CD14-positive monocyte (primary cell): ENCODE results near the gene PDE4D. TPM values are rescaled to one million over a fixed set of nuclear protein-coding genes. Genes with fewer than 3 reads are reported as not detected.

Experiments used
- DNase-seq, 3 donors: peaks; one replicate each; pipeline ENCODE4 v3.0.0-alpha.2; 2011 to 2022
- H2AFZ ChIP-seq: 2 replicates; pipeline ENCODE4 v1.6.0; 2012; ENCODE audit warnings: mild to moderate bottlenecking, low read depth, low read length, inconsistent platforms; ENCODE audit not compliant: insufficient read depth, poor library complexity, severe bottlenecking
- H3K27ac ChIP-seq, 2 donors: 1 replicate in 1 of 2; 2 replicates in 1 of 2; pipeline ENCODE4 v1.5.1; 2012 to 2013; ENCODE audit warnings: low read length in 2 of 2, control low read depth in 1 of 2, inconsistent platforms in 1 of 2, low read depth in 1 of 2, mild to moderate bottlenecking in 1 of 2
- H3K27me3 ChIP-seq, 2 donors: one replicate each; pipeline versions ENCODE4 v1.6.0 to v1.6.1; 2011 to 2013; ENCODE audit warnings: low read length in 2 of 2; ENCODE audit not compliant: control insufficient read depth in 2 of 2, insufficient read depth in 2 of 2
- H3K36me3 ChIP-seq, 2 donors: replicated peaks in 1 of 2; 1 replicate in 1 of 2; 2 replicates in 1 of 2; pipeline versions ENCODE4 v1.5.1 to v1.6.1; 2012 to 2013; ENCODE audit warnings: low read length in 2 of 2, control low read depth in 1 of 2, inconsistent platforms in 1 of 2, mild to moderate bottlenecking in 1 of 2; ENCODE audit not compliant: insufficient read depth in 2 of 2, control insufficient read depth in 1 of 2
- H3K4me1 ChIP-seq, 2 donors: 1 replicate in 1 of 2; 2 replicates in 1 of 2; pipeline versions ENCODE4 v1.5.1 to v1.6.1; 2012 to 2013; ENCODE audit warnings: low read length in 2 of 2, control low read depth in 1 of 2, inconsistent platforms in 1 of 2, mild to moderate bottlenecking in 1 of 2, moderate library complexity in 1 of 2; ENCODE audit not compliant: insufficient read depth in 2 of 2, control insufficient read depth in 1 of 2
- H3K4me2 ChIP-seq: replicated peaks from 2 replicates; pipeline ENCODE3; 2012; ENCODE audit warnings: low read length, moderate library complexity, mild to moderate bottlenecking; ENCODE audit not compliant: poor library complexity, severe bottlenecking; ENCODE audit errors: extremely low read depth
- H3K4me3 ChIP-seq, 3 experiments: fragments of 200-600 bp in 1 of 3; sonication (generic) in 1 of 3; replicated peaks in 1 of 3; 1 replicate in 2 of 3; 2 replicates in 1 of 3; pipeline ENCODE4 v1.5.1; 2011 to 2013; ENCODE audit warnings: low read length in 3 of 3, mild to moderate bottlenecking in 3 of 3, control low read depth in 2 of 3, low read depth in 2 of 3, inconsistent platforms in 1 of 3, moderate library complexity in 1 of 3
- H3K79me2 ChIP-seq: 2 replicates; pipeline ENCODE4 v1.6.0; 2012; ENCODE audit warnings: mild to moderate bottlenecking, control low read depth, inconsistent platforms, low read length, moderate library complexity; ENCODE audit not compliant: insufficient read depth
- H3K9ac ChIP-seq: 2 replicates; pipeline ENCODE4 v1.6.0; 2017; ENCODE audit warnings: low read length, mild to moderate bottlenecking; ENCODE audit not compliant: insufficient read depth, poor library complexity, severe bottlenecking
- H3K9me3 ChIP-seq, 2 donors: replicated peaks in 1 of 2; 1 replicate in 1 of 2; 2 replicates in 1 of 2; pipeline versions ENCODE4 v1.5.1 to v1.6.1; 2012 to 2013; ENCODE audit warnings: low read length in 2 of 2, control low read depth in 1 of 2; ENCODE audit not compliant: control insufficient read depth in 1 of 2, insufficient read depth in 1 of 2
- H4K20me1 ChIP-seq: 2 replicates; pipeline ENCODE4 v1.6.0; 2012; ENCODE audit warnings: mild to moderate bottlenecking, low read length, control low read depth, moderate library complexity; ENCODE audit not compliant: insufficient read depth
- H3K27ac Mint-ChIP-seq, 7 donors: one replicate each; pipeline ENCODE4 v1.8.0; 2020; ENCODE audit warnings: mild to moderate bottlenecking in 7 of 7, mixed read lengths in 7 of 7, moderate library complexity in 6 of 7, inconsistent platforms in 2 of 7
- H3K27me3 Mint-ChIP-seq, 3 donors: one replicate each; pipeline ENCODE4 v1.8.0; 2021 to 2022; ENCODE audit warnings: low read depth in 3 of 3, mild to moderate bottlenecking in 3 of 3, mixed read lengths in 3 of 3, moderate library complexity in 3 of 3, inconsistent platforms in 1 of 3
- H3K36me3 Mint-ChIP-seq, 2 donors: one replicate each; pipeline ENCODE4 v1.8.0; 2020; ENCODE audit warnings: mixed read lengths in 2 of 2, inconsistent platforms in 1 of 2, mild to moderate bottlenecking in 1 of 2
- H3K4me1 Mint-ChIP-seq: one replicate; pipeline ENCODE4 v1.8.0; 2020; ENCODE audit warnings: mild to moderate bottlenecking, mixed read lengths
- H3K4me3 Mint-ChIP-seq, 2 donors: one replicate each; pipeline ENCODE4 v1.8.0; 2020; ENCODE audit warnings: mild to moderate bottlenecking in 2 of 2, mixed read lengths in 2 of 2, moderate library complexity in 1 of 2
- H3K9me3 Mint-ChIP-seq, 7 donors: one replicate each; pipeline ENCODE4 v1.8.0; 2020 to 2022; ENCODE audit warnings: mixed read lengths in 7 of 7, mild to moderate bottlenecking in 6 of 7, moderate library complexity in 6 of 7, inconsistent platforms in 2 of 7
- WGBS: methylation state at CpG from one replicate; pipeline ENCODE4 v1.1.5; 2013; ENCODE audit warnings: missing lambda C conversion rate; ENCODE audit not compliant: insufficient coverage; 5-methylcytosine and 5-hydroxymethylcytosine counted together
- intact Hi-C, 2 donors: fragments of 100-400 bp; cut with micrococcal nuclease; formaldehyde crosslinking; loops; one replicate each; pipeline versions ENCODE4 v1.15.0 to v1.15.1; 2023
- polyA plus RNA-seq, 3 donors: library from polyadenylated mRNA; depleted of rRNA in 1 of 3; unstranded in 2 of 3; stranded (reverse) in 1 of 3; fragments of 300-500 nt in 2 of 3; fragments of >200 nt in 1 of 3; fragmentation: Illumina TruSeq in 2 of 3; gene quantifications; 1 replicate in 2 of 3; 2 replicates in 1 of 3; pipeline ENCODE4 v1.2.3, GENCODE V29; 2012 to 2021
- TF ChIP-seq, protein P1 (sequence below): fragments of 200-600 bp; IDR thresholded peaks from one replicate; pipeline ENCODE4 v1.8.0; 2022; ENCODE audit warnings: antibody characterized with exemption, mild to moderate bottlenecking

Gene PDE4D
- polyA plus RNA-seq, 3 donors = 1.9 to 3.4 (median 2.8) TPM

DNA sequence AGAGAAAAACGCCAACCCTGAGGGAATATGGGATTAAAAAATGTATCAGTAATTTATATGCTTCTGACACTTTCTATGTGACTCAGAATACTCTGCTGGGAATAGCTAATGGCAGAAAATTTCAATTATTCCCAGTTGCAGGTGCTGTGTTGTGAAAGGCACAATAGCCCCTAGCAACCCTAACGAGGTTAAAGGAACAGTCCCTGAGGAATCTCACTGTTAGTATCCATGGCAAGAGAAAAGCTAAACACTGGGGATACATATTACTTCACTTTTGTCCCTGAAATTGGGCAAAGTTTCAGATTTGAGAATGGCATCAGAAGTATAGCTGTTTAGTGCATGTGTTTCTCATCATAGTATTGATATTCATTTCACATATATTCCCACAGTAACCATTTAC is 755.7 kb downstream of the PDE4D start:
- peaks cover 0 to 2% of the 10 kb centered on the region in 2 donors for H3K36me3 Mint-ChIP-seq
- H3K4me3 ChIP-seq = no peak overlapping the region

DNA sequence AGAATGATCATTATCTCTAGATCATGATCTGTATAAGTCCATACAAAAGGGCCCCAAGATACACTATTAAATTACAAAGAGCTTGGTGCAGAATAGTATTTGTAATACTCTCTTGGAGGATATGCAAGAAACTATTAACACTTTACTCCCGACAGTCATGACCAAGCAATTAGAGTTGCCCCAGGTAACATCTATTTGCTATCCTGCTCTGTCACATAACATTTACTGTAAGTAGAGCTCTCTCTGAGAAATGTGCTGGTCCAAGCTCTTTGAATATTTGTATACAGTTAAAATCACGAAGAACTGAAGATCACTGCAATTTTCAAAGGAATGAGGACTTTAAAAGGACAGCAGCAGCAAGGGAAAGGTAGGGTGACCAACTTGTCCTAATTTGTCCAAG is 757.0 kb downstream of the PDE4D start:
- H3K4me1 ChIP-seq = no peaks in the 10 kb centered on the region
- no peaks in the 10 kb centered on the region for H3K27me3 Mint-ChIP-seq
- no peak overlapping the region for H3K4me2 ChIP-seq
- H3K4me1 Mint-ChIP-seq = no peaks in the 10 kb centered on the region
- H3K36me3 ChIP-seq = no peaks in the 10 kb centered on the region
- H3K27ac ChIP-seq = no peak overlapping the region
- no peaks in the 10 kb centered on the region for H3K27me3 ChIP-seq
- no CpG with 5 or more reads among the region's 2 CpGs for WGBS
- TF ChIP-seq, protein P1, sequence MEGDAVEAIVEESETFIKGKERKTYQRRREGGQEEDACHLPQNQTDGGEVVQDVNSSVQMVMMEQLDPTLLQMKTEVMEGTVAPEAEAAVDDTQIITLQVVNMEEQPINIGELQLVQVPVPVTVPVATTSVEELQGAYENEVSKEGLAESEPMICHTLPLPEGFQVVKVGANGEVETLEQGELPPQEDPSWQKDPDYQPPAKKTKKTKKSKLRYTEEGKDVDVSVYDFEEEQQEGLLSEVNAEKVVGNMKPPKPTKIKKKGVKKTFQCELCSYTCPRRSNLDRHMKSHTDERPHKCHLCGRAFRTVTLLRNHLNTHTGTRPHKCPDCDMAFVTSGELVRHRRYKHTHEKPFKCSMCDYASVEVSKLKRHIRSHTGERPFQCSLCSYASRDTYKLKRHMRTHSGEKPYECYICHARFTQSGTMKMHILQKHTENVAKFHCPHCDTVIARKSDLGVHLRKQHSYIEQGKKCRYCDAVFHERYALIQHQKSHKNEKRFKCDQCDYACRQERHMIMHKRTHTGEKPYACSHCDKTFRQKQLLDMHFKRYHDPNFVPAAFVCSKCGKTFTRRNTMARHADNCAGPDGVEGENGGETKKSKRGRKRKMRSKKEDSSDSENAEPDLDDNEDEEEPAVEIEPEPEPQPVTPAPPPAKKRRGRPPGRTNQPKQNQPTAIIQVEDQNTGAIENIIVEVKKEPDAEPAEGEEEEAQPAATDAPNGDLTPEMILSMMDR = no peak
- H3K9me3 Mint-ChIP-seq = no peaks in the 10 kb centered on the region
- H3K4me3 Mint-ChIP-seq = no peak overlapping the region
- peaks cover 0 to 2% of the 10 kb centered on the region in 2 donors for H3K36me3 Mint-ChIP-seq
- no peak overlapping the region for H2AFZ ChIP-seq
- H4K20me1 ChIP-seq = no peaks in the 10 kb centered on the region
- intact Hi-C loops = no loop called here
- DNase-seq = no peak
- no peak overlapping the region for H3K4me3 ChIP-seq
- H3K79me2 ChIP-seq = no peaks in the 10 kb centered on the region
- H3K9ac ChIP-seq = no peak overlapping the region
- no peak overlapping the region for H3K27ac Mint-ChIP-seq
- H3K9me3 ChIP-seq = no peaks in the 10 kb centered on the region

More for the DNA sequence above, 755.7 kb downstream of the PDE4D start:
- TF ChIP-seq, protein P1 = no peak
- Histone ChIP-seq H3K9me3 (no peaks in the 10 kb centered on the region), H3K9ac (no peak overlapping the region), H3K4me1 (no peaks in the 10 kb centered on the region), H3K4me2 (no peak overlapping the region), H3K36me3 (no peaks in the 10 kb centered on the region), H3K27me3 (no peaks in the 10 kb centered on the region), H4K20me1 (no peaks in the 10 kb centered on the region), H3K27ac (no peak overlapping the region), H2AFZ (no peak overlapping the region), H3K79me2 (no peaks in the 10 kb centered on the region)
- no peak for DNase-seq
- Mint-ChIP-seq H3K27me3 (no peaks in the 10 kb centered on the region), H3K4me3 (no peak overlapping the region), H3K9me3 (no peaks in the 10 kb centered on the region), H3K4me1 (no peaks in the 10 kb centered on the region), H3K27ac (no peak overlapping the region)
- WGBS = 100% methylated on average over 1 of the region's 2 CpGs
- intact Hi-C loops = no loop called here
